Fibroblast of villous mesenchyme (primary cell): ENCODE data around the gene ITGB6. TPM values are rescaled to one million over a fixed set of nuclear protein-coding genes. Genes with fewer than 3 reads are reported as not detected.
A peak's percentile ranks its signal among the peaks of the same experiment; 100 is the strongest.
"Not testable (repeated sequence)": the region's sequence is repeated elsewhere in the genome, so short reads cannot be mapped to it uniquely, and the experiment has no call there.

Experiments used
- DNase-seq: peaks from one replicate; pipeline ENCODE4 v3.0.0-alpha.2; 2010; ENCODE audit warnings: low read depth
- H3K4me3 ChIP-seq: 2 replicates; pipeline ENCODE4 v1.5.1; 2011; ENCODE audit warnings: low read depth, mild to moderate bottlenecking, low read length
- CTCF ChIP-seq: IDR thresholded peaks from 2 replicates; pipeline ENCODE4 v1.5.1; 2012; ENCODE audit warnings: low read depth, mild to moderate bottlenecking, low read length; ENCODE audit not compliant: insufficient read depth
- total RNA-seq: library from RNA; depleted of rRNA; stranded (reverse); fragments of >200 nt; gene quantifications from 2 replicates; pipeline ENCODE4 v1.2.3, GENCODE V29; 2012

Gene ITGB6
- total RNA-seq, 1 donor, result not detected

DNA sequence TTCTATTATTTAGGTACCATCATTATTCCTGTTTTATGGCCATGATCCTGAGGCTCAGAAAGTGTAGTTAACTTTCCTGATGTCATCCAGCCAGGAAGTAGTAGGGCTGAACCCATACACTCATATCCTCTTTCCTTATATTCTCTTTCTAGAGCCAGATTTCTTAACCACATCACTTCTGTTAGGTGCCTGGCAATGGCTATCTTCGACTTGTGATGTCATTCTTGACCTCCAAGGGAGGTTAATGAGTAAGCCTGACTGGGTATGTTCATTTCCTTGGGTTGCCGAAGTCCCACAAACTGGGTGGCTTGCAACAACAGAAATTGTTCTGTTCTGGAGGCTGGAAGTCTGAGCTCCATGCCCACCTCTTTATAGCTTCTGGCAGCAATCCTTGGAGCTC is 43.4 kb downstream of the ITGB6 start:
- no peak for TF ChIP-seq CTCF
- no peak overlapping the region for H3K4me3 ChIP-seq
- peak; percentile 55 for DNase-seq

DNA sequence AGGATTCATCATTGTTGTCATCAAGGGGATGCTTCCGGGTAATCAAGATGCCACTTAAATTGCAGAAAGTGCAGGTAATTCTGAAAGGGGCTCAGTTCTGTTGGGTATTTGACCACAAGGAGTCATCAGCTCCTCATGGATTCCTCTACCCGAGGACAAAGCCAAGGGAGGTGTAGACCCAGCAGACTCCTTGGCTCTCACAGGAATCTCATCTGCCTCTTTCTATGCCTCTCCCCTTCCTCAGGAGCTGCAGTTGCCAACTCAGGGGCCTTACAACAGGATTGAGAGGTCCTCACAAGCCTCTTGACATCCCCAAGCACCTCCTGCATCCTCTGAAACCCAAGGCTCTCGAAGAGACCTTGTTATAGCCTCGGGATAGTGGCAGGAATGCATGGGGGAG is 44.0 kb downstream of the ITGB6 start:
- no peak for DNase-seq
- TF ChIP-seq CTCF, result peak; percentile 26
- H3K4me3 ChIP-seq, result no peak overlapping the region

GRCh38 chr2:160148419-160148818 is 51.7 kb downstream of the ITGB6 start:
- DNase-seq, H3K4me3 ChIP-seq: not testable (repeated sequence)

- H3K4me3 ChIP-seq, result no peak overlapping the region
- no peak for DNase-seq
- TF ChIP-seq CTCF, result no peak
Measured at GRCh38 chr2:160145471-160145870, 54.6 kb downstream of the ITGB6 start.

GRCh38 chr2:160144280-160144990 is 55.6 kb downstream of the ITGB6 start:
- DNase-seq, result no peak
- no peak overlapping the region for H3K4me3 ChIP-seq
- TF ChIP-seq CTCF, result no peak

DNA sequence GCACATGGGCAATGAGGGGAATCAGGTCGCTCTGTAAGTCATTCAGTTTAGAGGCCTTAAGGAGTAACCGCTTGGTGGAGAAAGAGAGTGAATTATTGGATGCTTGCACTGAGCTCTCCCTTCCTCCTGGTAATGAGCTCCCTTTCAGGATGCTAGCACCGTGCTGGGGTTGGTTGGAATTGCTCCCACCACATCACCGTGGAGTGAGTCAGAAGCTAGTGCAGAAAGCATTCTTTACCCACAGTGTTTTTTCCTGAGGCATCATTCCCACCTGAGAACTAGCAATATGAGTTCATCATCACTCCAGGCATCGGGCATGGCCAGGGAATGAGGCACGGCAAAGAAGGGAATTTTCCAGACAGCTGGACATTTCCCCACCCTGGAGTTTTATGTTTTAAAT is 57.6 kb downstream of the ITGB6 start:
- H3K4me3 ChIP-seq, result no peak overlapping the region
- no peak for TF ChIP-seq CTCF
- no peak for DNase-seq

GRCh38 chr2:160141912-160142311 is 58.2 kb downstream of the ITGB6 start:
- no peak overlapping the region for H3K4me3 ChIP-seq
- DNase-seq, result peak; percentile 33

More at GRCh38 chr2:160141912-160142311, 58.2 kb downstream of the ITGB6 start:
- TF ChIP-seq CTCF, result no peak
